ENCODE data around the gene CLEC4C.

Gene CLEC4C

DNA sequence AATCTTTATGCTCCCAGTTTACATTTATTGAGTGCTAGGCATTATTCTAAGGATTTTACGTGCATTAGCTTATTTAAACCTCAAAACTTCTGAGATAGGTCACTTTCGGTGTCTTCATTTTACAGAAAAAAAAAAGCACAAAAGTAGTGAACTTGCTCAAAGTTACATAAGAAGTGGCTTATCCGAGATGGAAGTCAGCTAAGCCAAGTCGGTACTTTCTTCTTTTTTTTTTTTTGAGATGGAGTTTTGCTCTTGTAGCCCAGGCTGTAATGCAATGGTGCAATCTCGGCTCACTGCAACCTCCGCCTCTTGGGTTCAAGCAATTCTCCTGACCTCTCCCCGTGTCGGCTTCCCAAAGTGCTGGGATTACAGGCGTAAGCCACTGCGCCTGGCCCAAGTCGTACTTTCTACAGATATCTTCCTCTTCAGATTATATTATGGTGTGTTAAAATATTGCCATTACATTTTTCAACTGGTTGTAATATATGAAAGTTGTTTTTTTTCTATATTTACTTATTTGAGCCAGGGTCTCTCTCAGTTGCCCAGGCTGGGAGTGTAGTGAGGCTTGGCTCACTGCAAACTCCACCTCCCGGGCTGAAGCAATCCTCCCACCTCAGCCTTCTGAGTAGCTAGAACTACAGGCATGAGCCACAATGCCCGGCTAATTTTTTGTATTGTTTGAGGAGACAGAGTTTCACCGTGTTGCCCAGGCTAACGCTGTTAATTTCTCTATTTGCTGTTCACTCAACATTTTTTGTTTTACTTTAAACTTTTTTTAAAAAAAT lies 27.0 kb downstream of the CLEC4C start:
- no peak for DNase-seq

DNA sequence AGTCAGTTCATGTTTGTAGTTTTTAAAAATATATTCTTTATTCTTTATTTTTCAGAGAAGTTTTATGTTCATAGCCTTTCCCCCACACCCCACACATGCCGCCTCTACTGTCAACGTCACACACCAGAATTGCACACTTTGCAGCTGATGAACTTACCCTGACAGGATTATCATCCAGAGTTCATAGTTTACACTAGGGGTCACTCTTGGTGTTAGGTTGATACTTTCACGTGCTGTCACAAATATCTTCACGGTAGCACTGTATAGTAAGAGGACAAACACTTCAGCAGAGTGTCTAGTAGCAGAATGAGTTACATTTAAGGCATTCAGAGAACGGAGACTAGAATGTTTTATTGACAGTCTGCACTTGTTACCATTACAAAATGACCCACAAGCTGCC lies 30.8 kb downstream of the CLEC4C start:
- DNase-seq, result no peak

DNA sequence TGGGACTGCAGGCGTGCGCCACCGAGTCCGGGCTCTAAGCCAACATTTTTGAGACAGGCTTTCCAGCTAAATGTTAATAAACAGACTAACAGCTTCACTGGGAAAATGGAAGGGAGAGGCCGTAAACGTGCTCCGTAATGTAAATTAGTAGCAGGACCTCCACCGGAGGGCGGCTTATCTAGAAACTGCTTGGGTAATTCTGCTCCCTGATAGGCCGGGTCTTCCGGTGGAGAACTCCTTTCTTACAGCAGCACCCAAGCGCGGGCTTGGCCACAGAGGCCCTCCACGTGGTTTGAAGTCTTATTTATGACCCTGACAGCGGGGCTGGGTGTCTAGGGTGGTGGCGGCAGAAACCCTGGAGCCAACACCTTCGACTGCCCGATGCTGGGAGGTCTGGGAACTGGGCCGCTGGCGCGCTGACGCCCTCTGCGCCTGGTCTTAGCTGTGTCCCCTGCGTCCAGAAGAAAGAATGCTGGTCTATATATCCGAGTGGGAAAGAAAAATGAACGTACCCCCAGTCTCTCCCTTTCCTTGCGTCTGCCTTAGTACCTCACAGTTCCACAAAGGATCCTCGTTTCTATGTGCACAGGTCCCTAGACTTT lies 34.2 kb downstream of the CLEC4C start:
- no peak for DNase-seq

DNA sequence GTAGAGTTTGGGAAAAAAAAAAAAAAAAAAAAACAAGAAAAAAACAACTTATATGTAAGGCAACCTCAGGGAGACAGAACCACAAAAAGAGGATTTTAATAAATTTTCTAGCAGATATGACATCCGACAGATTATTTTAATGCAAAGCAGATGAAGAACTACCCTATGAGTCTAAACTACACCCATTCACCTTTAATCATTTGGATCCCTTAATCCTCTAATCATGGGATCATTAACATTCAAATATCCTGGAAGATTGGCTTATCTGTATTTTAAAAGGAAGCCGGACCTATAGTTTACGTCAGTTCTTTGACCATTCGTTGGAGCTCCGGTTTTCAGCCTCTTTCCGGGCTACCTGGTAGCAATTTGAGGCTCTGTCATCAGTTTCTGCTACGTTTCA lies 36.0 kb downstream of the CLEC4C start, which contains the start of gene DPPA3:
TSS of gene DPPA3 (plus strand) at position 301 of the 400 bp plus-strand sequence. CDS start 138 bp downstream, outside the sequence.
- no peak for DNase-seq

DNA sequence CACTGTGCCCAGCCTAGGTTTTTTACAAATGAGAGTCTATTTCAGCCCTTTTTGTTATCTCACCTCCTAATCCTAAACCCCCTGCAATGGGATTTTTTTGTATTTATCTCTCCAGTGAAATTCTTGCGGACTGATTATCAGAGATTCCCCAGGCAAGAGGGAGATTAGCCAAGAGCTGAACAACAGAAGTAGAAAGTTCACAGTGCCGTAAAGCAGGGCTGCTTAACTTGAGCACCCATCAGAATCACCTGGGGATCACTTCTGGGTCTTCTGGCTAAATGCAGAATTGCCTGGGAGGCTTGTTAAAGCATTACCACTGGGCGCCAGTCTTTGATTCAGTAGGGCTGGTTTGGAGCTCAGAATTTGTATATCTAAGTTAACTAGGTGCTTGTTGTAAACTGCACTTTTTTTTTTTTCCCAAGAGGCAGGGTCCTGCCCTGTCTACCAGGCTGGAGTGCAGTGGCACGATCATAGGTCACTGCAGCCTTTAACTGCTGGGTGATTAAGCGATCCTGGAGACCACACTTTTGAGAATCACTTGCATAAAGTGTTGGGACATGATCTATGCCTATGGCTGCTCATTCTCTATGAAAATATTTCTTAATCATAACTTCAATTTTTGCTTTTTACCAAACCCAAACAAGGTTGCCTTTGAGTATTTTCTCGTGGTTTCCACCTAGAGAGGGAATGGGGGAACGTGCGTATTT lies 37.1 kb downstream of the CLEC4C start:
- no peak for DNase-seq

DNA sequence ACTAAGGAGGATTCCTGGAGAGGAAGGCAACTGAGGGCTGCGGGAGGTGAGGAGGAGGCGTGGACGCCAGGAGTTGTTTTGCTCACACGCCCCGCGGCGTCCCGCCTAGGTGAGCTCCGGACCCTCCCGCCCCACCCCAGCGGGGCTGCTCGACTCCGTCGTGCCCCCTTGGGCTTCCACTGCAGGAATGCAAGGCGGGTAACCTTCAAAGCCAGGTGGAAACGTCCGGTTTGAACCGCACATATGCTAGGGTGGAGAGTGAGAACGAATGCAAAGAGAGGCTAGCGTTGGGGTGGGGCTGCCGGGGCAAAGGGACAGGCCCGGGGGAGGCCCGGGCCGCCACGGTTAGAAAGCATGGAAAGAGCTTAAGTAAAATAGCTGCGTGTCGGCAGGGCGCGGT lies 41.3 kb downstream of the CLEC4C start:
- no peak for DNase-seq

DNA sequence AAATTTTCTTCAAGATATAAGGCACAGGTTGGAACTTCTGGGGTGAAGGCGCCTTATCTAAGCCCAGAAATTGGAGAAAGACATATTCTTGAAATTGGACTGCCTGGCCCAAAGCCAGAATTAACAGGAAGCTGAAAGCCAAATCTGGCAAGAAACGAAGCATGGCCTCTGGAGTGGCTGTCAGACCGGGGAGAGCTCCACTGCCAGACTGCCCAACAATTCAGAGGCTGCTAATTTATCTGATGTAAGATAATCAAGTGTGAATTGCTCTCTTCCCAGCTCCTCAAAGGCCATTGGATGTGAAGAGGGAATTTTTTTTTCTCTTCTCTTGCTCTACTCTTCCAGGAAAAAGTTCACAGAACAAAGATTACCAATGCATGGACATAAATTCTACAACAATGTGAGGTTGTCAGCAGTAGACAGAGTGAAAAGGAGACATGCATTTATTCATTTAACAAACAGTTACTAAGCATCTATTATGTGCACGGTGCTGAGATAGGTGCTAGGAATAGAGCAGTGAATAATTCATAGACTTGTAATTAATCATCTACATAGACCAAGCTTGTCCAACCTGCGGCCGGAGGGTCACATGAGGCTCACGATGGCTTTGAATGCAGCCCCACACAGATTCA lies 51.5 kb downstream of the CLEC4C start, which contains the start of gene GDF3:
TSS of gene GDF3 (minus strand) at position 210 of the 632 bp plus-strand sequence. CDS start at position 163, 47 bp downstream.
- peak in 1 of 6 experiments; percentile 3 for DNase-seq

DNA sequence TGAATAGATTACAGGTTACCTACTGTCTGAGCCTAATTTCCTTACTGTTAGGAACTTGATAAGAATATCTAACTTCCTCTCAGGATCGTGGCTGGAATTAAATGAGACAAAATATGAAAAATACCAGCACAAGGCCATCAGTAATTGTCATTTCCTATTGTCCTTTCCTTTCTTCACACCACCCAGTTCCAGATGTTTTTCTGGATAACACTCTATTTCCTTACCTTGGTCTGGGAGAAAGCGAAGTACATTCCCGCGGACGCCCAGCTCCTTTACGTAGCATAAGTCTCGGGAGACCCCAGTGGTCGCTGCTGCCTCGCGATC lies 52.0 kb downstream of the CLEC4C start:
- DNase-seq, result no peak

DNA sequence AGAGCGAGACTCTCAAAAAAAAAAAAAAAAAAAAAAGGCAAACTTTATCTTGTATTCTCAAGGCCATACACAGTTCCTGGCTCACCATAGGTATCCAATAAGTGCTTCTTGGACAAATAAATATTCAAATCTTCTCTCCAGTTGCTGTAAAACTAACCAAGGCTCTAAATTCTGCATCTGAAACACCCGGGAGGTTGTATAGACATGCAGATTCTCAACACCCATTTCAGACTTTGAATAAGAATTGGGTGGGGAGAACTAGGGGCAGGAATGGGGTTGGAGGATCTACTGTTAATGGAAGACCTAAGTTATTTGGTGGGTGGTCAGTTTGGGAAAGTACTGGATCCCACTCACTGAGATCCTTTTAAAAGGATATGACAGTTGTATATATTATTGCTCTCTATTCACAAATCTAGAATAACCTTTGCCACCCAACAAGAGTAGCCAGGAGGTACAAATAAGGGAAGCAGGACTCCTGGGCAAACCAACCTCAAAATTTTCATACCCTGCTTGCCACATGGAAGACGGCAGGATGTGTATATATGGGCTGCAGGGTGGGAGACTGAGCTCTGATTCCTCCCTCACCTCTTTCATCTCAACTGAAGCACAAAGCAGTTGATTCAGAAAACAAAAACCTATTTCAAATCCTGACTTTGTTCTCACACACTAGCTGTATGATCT lies 52.5 kb downstream of the CLEC4C start:
- no peak for DNase-seq

DNA sequence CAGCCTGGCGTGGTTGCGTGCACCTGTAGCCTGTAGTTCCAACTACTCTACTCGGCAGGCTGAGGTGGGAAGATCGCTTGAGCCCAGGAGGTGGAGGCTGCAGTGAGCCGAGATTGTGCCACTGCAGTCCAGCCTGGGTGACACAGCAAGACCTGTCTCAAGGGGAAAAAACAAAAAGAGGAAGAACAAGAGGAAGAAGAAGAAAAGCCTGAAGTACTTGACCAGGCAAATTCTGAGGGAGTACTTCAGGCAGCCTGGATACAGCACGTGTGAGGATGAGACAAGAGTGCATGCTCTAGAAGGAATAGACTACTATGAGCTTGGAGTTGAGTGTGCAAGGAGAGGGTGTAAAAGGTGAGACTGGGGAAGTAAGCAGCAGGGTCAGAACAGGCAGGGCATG lies 53.4 kb downstream of the CLEC4C start:
- DNase-seq, result no peak

DNA sequence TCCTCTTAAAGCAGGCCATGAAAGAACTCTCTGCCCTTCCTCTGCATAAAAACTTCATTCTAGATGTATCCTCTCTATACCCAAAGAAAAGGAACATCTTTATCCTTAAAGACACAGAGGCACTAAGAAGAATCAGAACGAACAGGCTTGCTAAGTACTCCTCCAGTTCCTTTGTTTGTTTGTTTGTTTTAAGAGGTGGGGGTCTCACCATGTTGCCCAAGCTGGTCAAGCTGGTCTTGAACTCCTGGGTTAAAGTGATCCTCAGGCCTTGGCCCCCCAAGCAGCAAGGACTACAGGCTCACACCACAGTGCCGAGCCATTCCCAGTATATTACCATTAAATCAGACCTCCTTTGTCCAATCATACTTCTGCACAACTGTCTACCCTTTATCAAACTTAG lies 65.6 kb downstream of the CLEC4C start:
- DNase-seq, result no peak

All from stimulated activated naive CD4-positive, alpha-beta T cell (primary cell).